ENCODE data around the gene CP. TPM values are rescaled to one million over a fixed set of nuclear protein-coding genes. Genes with fewer than 3 reads are reported as not detected.

The CP gene
- total RNA-seq, 3 donors from 2014 or later, result 0.37 to 0.91 (median 0.43) TPM

DNA sequence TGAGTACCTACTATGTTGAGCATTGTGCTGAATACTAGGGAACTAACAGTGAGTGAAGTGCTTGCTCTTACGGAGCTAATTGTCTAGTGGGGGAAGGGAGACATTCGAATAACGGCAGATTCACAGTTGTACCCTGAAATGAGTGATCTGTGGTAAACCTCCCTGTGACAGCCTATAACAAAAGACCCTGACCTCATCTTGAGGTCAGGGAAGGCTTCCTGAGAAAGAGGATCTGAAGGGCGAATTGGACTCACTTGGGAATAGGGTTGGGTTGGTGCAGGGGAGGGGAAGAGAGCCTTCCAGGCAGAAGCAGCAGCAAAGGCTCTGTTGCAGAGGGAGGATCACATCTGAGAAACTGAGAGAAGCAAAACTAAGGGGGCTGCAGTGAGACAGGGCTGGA, 78.9 kb downstream of the CP start:
- no peak for DNase-seq
- no peaks in the 10 kb centered on the region for H3K9me3 Mint-ChIP-seq
- H3K36me3 Mint-ChIP-seq (ENCODE audit: insufficient read depth), result peaks cover 16% of the 10 kb centered on the region
- H3K4me3 Mint-ChIP-seq, result no peak overlapping the region
- peaks cover 9% of the 10 kb centered on the region for H3K4me1 Mint-ChIP-seq (ENCODE audit: low read depth)
- no peaks in the 10 kb centered on the region for H3K27me3 Mint-ChIP-seq (ENCODE audit: low read depth)
- no peak for ATAC-seq

DNA sequence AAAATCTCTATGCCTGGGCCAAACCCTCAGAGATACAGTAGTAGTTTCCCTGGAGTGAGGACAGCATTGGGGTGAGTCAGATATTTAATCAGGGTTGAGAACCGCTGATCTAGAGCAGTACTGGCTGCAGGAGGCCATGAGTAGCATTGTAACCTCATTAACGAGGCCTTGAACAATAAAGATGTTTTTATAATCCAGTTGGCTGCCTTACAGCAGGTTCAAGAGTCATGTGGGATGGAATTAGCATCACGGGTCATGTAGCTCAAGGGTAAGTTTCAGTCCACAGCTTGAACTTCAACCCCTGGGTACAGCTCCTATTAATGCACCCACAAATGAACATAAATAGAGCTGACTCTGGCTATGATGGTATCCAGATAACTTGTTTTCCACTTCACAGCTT, 87.1 kb downstream of the CP start:
- no peak for DNase-seq
- peaks cover 38% of the 10 kb centered on the region for H3K4me1 Mint-ChIP-seq (ENCODE audit: low read depth)
- H3K36me3 Mint-ChIP-seq (ENCODE audit: insufficient read depth), result peaks cover 10% of the 10 kb centered on the region
- H3K27me3 Mint-ChIP-seq (ENCODE audit: low read depth), result no peaks in the 10 kb centered on the region
- ATAC-seq, result no peak
- H3K4me3 Mint-ChIP-seq, result no peak overlapping the region
- H3K9me3 Mint-ChIP-seq, result no peaks in the 10 kb centered on the region

DNA sequence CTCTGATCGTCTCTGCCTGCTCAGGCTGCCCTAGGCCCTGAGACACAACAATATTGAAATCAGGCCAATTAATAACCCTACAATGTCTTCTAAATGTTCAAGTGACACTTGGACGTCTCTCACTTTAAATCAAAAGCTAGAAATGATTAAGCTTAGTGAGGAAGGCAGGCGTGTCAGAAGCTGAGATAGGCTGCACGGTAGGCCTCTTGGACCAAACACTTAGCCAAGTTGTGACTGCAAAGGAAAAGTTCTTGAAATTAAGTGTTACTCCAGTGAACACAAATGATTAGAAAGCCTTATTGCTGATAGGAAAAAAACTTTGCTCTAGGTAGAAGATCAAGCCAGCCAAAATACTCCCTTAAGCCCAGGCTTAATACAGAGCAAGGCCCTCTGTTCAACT, 90.0 kb downstream of the CP start:
- ATAC-seq, result no peak
- Mint-ChIP-seq H3K4me3 (peak overlapping the region; percentile 97), H3K4me1 (ENCODE audit: low read depth) (peaks cover 40% of the 10 kb centered on the region), H3K27me3 (ENCODE audit: low read depth) (no peaks in the 10 kb centered on the region), H3K36me3 (ENCODE audit: insufficient read depth) (peaks cover 10% of the 10 kb centered on the region), H3K9me3 (no peaks in the 10 kb centered on the region)
- DNase-seq, result no peak

DNA sequence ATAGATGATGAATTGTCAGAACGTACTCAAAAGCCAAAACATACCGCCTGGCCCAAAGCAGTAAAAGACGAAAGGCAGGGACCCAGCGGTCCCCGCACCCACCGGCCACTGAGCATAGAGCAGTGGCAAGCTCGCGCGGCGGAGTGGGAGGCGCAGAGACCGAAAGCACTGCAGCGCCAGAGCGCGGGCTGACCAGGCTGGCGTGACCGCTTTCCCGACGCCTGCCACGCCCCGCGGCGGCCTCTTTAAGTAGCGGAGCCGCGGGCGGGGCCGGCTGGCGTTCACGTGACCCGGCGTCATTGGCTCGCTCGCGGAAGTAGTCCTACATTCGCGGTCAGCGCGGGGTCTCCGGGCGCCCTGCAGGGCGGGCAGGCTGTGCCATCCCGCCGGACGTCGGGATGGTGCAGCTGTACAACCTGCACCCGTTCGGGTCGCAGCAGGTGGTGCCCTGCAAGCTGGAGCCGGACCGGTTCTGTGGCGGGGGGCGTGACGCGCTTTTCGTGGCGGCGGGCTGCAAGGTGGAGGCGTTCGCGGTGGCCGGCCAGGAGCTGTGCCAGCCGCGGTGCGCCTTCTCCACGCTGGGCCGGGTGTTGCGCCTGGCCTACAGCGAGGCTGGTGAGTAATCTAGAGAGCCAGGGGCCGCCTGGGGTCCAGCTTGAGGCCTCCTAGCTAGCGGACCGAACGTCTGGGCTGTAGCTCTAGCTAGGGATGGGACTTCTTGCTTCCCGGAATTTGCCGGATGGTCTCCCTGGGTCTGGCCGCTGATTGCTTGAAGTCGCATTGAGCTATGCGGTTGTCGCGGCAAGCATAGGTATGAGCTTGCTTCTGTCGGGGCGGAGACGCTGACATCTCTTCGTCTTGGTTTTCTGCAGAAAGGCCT, 92.1 kb downstream of the CP start, which contains the start of gene HPS3:
HPS3 (plus strand) TSS at position 313 of the 880 bp plus-strand sequence; CDS start at position 399, 86 bp downstream.
- Mint-ChIP-seq H3K9me3 (no peaks in the 10 kb centered on the region), H3K4me3 (peak within 1 kb of the TSS; percentile 97), H3K36me3 (ENCODE audit: insufficient read depth) (peaks cover 7% of the 10 kb centered on the region), H3K4me1 (ENCODE audit: low read depth) (peaks cover 39% of the 10 kb centered on the region), H3K27me3 (ENCODE audit: low read depth) (peaks cover 2% of the 10 kb centered on the region)
- ATAC-seq, result peak; percentile 90 to 92
- DNase-seq, result peak; percentile 68

DNA sequence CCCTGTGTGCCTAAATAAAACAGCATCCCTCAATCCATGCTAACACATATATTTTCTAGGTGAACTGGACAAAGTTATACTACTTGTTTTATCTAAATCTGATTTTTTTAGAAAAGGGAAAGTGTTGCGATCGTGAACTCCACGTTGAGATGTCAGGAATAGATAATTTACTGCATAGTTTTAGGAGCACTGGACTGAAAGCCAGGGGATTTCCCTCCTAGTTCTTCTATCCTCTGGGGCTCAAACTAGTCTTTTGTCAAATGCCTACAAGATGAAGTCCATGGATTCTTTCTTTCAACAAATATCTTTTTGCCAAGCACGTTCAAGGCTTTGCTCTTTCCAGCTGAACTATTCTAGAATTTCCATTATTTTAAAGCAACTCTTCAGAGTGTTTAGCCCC, 92.8 kb downstream of the CP start:
- DNase-seq (no peak), ATAC-seq (no peak)
- peaks cover 5% of the 10 kb centered on the region for H3K36me3 Mint-ChIP-seq (ENCODE audit: insufficient read depth)
- peaks cover 39% of the 10 kb centered on the region for H3K4me1 Mint-ChIP-seq (ENCODE audit: low read depth)
- H3K27me3 Mint-ChIP-seq (ENCODE audit: low read depth), result peaks cover 6% of the 10 kb centered on the region
- H3K9me3 Mint-ChIP-seq, result no peaks in the 10 kb centered on the region
- H3K4me3 Mint-ChIP-seq, result peak overlapping the region; percentile 97

DNA sequence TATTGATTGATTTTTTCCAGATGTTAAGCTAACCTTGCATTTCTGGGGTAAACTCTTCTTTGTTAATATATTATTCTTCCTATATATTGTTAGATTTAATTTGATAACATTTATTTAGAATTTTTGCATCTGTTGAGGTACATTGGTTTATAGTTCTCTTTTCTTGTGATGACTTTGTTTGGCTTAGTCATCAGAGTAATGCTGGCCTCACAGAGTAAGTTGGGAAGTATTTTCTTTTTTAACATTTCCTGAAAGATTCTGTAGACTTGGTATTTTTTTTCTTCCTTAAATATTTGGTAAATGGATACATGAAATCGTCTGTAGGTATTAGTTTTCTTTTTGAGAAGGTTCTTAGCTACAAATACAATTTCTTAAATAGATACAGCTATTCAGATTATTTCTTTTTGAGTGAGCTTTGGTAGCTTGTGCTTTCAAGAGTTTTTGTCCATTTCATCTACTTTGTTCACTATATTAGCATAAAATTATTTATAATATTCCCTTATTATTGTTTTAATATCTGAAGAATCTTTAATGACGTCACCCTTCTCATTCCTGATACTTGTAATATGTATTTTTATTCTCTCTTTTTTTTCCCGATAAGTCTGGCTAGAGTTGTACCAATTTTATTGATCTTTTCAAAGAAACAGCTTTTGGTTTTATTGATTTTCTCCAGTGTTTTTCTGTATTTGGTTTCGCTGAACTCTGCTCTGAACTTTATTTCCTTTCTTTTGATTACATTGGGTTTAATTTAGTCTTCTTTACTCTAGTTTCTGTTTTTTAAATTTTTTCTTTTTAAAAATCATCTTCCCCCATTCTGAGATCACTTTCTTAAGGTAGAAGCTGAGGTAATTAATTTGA, 98.7 kb downstream of the CP start:
- no peak for DNase-seq
- peaks cover 6% of the 10 kb centered on the region for H3K27me3 Mint-ChIP-seq (ENCODE audit: low read depth)
- H3K9me3 Mint-ChIP-seq, result no peaks in the 10 kb centered on the region
- H3K4me1 Mint-ChIP-seq (ENCODE audit: low read depth), result no peaks in the 10 kb centered on the region
- H3K4me3 Mint-ChIP-seq, result no peak overlapping the region
- no peaks in the 10 kb centered on the region for H3K36me3 Mint-ChIP-seq (ENCODE audit: insufficient read depth)
- ATAC-seq, result no peak

Other genes starting within 250 kb of the CP start
- gene GYG1, start 230.3 kb downstream of the CP start, total RNA-seq, result 10 to 100 TPM; 22.5 to 26.1 (median 22.9) TPM
- 10 to 100 TPM; 13.2 to 14.2 (median 13.6) TPM for gene HLTF, start 135.3 kb downstream of the CP start, total RNA-seq
- gene HPS3, start 92.2 kb downstream of the CP start, total RNA-seq, result 1 to 10 TPM; 8.3 to 9.4 (median 9.0) TPM
- gene TM4SF18, start 111.8 kb upstream of the CP start, total RNA-seq, result not detected
- 1 to 10 TPM in 1 of 3 donors, under 1 TPM in 2; 0.22 to 1.3 (median 0.37) TPM for gene TM4SF1, start 155.8 kb upstream of the CP start, total RNA-seq